ENCODE results near the gene SAP30BP.

Gene SAP30BP

DNA sequence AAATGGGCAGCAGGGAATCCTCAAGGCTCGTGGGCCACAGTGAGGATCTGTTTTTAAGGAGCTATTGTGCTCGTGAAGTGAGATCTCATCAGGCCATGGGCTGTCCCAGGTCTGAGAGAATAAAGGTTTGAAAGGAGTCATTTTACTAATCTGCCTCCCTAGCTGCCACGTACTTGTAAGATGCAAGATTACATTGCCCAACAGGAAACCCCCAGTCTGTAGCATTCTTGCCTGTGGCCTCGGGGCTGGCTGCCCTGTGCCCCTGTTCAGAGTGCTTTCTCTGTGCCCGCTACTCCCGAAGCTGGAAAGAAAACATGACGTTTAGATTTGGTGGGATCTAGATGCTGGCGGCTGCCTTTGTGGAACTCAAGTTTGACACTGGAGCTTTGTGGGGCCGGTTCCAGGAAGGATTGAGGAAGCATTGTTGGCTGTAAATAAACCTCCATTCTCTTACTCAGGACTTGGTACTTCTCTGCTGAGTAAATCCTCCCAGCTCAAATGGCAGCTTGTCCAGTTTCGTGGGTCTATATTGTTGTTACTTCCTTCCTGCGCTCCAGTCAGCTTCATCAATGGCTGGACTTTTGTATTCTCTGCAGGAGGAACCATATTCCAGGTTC, 21.2 kb downstream of the SAP30BP start:
- H3K27ac ChIP-seq, result no peak overlapping the region
- TF ChIP-seq, protein P1, sequence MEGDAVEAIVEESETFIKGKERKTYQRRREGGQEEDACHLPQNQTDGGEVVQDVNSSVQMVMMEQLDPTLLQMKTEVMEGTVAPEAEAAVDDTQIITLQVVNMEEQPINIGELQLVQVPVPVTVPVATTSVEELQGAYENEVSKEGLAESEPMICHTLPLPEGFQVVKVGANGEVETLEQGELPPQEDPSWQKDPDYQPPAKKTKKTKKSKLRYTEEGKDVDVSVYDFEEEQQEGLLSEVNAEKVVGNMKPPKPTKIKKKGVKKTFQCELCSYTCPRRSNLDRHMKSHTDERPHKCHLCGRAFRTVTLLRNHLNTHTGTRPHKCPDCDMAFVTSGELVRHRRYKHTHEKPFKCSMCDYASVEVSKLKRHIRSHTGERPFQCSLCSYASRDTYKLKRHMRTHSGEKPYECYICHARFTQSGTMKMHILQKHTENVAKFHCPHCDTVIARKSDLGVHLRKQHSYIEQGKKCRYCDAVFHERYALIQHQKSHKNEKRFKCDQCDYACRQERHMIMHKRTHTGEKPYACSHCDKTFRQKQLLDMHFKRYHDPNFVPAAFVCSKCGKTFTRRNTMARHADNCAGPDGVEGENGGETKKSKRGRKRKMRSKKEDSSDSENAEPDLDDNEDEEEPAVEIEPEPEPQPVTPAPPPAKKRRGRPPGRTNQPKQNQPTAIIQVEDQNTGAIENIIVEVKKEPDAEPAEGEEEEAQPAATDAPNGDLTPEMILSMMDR (conservative IDR thresholded peaks at IDR 0.05), result no peak

DNA sequence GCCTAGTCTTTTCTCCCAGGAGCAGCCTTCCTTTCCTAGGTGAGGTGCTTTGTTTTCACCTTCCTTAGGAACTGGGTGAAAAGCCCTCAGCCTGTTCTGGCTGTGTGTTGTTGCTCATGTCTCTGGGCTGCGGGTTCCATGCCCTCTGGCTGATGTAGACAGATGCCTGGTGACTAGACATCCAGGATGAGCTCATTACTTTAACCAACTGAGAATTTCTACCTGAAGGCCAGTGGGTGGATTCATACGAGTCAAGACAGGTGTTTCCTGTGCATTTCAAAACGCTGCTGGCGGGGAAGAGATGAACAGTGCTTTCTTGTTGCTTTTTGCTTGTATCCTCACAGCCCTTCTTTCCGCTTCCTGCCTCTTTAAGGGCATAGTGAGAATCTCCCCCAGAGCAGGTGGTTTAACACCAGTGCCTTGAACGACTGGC, 22.3 kb downstream of the SAP30BP start:
- H3K27ac ChIP-seq, result no peak overlapping the region
- TF ChIP-seq, protein P1 (conservative IDR thresholded peaks at IDR 0.05), result no peak

DNA sequence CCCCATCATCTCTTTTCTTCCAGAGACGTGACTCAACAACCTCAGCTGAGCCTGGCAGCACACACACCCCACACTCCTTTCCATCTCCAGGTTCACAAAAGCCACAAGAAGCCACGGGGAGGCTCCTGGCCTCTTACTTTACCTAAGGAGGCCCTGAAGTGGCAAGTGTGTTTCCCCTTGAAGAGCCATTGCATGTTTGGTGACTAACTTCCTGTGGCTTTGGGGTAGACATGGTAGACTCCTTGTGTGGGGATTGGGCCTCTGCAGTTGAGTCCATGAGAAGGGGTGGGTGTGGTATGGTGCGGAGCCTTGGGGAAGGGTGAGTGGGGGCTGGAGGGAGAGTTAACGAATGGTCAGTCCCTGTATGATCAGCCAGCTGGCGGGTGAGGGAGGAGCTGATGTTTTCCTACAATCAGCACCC, 24.2 kb downstream of the SAP30BP start:
- TF ChIP-seq, protein P1 (conservative IDR thresholded peaks at IDR 0.05), result no peak
- H3K27ac ChIP-seq, result peak overlapping the region; percentile 76; the same call in 1 of the 2 replicates

DNA sequence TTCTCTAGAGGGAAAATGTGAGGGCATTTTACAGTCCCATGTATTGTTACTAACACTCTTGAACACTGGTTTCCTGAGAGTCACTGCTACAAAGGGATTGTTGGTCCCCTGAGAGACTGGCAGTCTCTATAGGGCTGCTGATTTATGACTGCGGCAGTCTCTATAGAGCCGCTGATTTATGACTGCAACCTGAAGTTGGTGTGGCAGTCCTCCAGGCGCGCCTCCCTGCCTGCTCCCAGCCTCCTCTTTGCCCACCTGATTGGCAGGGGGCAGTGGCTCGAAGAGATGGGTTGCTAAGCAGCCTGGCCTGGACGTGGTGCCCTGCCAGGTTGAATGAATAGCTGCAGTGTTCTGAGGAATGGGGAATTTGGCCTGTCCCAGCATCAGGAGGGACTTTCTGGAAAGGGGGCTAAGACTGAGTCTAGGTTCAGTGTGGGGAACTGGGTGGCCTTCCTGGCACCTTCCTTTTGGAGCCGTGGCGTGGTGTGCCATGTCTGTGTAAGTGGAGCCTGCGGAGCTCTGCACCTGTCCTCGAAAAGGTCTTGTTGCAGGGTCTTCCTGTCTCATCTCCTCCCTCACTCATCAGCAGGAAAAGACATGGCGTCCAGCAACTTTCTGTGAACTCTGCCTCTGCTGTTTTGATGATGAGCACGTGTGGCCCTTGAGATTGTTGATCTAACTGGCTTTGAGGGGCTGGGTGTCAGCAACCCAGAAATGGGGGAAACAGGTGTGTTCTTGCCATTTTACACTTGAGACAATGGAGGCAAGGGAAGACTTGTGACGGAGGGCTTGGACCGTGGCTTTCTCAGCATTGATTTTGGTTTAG, 24.9 kb downstream of the SAP30BP start:
- H3K27ac ChIP-seq, result peak overlapping the region; percentile 76
- TF ChIP-seq, protein P1 (conservative IDR thresholded peaks at IDR 0.05), result no peak

DNA sequence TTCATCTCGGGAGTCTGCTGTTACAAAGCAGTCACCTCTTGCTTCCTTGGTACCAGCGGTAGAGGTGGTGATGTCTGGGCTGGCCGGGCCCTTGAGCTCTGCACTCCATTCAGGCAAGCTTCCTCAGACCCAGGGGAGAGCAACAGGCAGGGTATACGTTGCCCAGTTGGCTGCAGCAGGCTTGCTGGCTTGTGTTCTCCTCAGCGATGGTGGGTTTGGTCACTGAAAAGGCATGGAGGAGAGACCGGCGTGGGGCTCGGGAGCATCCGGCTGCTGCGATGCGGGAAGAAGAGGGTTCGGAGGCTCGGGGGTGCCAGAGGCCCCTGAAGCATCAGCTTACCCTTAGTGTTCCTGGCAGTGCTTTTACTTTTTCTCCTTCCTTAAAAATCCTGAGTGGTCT, 25.8 kb downstream of the SAP30BP start:
- TF ChIP-seq, protein P1 (conservative IDR thresholded peaks at IDR 0.05), result no peak
- H3K27ac ChIP-seq, result peak overlapping the region; percentile 76

DNA sequence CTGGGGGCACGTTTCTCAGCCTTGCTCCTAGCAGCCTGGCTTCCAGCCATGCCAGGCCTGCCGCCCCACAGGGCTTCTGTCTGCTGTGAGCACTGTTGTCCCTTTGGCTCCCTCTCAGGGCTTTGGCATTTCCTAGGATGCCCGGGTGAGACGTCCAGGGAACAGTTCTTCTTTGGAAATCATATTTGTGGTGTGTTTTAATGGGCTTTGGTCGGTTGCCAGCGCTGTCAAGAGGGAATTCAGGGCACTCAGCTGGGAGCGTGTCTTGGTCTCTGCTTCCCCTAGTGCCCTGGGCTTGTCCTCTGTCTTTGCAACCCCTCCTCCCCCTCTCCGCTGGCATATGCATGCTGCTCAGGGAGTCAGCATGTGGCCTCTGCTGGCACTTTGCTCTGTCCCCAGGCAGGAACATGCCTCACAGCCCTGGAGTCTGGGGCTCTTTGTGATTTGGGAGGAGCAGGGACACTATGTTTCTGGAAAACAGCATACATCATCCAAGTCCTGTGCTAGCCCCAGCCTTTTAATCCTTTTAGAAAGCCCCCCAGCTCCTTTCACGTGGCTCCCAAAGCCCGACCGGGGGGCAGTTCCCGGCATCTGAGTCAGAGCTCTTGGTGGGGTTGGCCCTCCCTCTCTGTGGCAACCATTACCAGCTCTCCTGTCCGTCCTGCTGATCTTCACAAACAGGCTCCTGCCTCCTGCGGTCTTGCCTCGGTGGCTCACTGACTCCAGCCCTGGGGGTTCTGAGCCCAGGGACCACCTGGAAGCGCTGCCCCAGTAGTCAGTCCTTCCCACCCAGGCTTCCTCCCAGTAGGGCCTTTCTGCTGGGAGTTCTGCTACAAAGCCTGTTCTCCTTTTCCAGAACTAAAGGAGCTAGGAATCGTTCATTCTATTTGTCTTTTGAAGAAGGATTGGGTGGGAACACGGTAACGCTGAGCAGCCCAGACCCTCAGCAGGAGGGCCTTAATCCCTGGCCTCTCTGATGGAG, 26.7 kb downstream of the SAP30BP start:
- TF ChIP-seq, protein P1 (conservative IDR thresholded peaks at IDR 0.05), result peak; percentile 36
- peak overlapping the region; percentile 76 for H3K27ac ChIP-seq
